ENCODE measurements around the gene TRERF1. TPM values are rescaled to one million over a fixed set of nuclear protein-coding genes. Genes with fewer than 3 reads are reported as not detected.

Gene TRERF1
- total RNA-seq, 4 donors from 2014 or later = 6.9 to 12.1 (median 8.8) TPM

DNA sequence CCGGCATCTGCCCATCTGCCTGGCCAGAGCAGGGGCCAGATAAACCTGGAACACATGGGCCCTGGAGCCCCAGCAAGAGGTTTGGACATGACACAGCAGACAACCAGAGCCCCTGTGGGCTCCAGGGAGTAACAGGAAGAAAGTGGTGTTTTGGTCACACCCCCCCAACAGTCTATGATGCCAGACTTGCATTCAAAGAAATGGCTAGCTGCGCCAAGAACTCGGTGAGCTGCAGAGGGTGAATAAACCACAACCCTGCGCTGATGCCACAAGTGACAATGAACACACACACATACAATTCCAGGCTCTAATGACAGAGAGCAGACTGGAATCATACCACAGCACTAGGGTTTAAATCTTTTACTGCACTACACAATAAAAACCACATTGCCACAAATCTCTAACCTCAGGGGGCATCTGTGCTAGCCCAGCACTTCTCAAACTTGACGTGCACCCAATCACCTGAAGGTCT is 34.0 kb downstream of the TRERF1 start:
- DNase-seq (ENCODE audit: low spot score in 2 of 2) = peak in 1 of 2 donors; percentile 84
- 61 to 66% methylated on average over 5 of the region's 5 CpGs for WGBS, 2 donors
- intact Hi-C loops (cut with DNase I; ENCODE audit: low total_unique reads) = no loop called here
- no peak overlapping the region for H3K4me3 ChIP-seq (ENCODE audit: low read depth, poor library complexity, severe bottlenecking)
- TF ChIP-seq POLR2A (IDR thresholded peaks at IDR 0.05) (no peak), CTCF (IDR thresholded peaks at IDR 0.05) (no peak)

DNA sequence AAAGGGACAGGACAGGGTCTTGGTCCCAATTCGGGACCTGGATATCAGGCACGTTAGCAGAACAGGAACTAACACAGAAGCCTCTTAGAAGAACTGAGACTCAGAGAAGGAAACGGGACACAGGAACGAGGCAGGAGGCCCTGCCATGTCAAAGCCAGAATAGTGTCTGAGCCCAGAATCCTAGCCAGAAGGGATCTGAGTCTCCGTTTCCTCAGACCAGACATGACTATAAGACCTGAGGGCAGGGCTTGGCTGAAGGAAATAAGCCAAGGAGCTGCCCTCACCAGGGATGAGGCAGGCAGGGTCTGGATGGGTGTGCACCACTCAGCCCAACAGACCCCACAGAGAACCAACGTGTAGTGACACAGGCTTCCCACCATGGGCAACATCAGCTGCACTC is 40.3 kb downstream of the TRERF1 start:
- intact Hi-C loops (cut with DNase I; ENCODE audit: low total_unique reads) = no loop called here
- TF ChIP-seq POLR2A (IDR thresholded peaks at IDR 0.05) (no peak), CTCF (IDR thresholded peaks at IDR 0.05) (no peak)
- 37 to 54% methylated on average over 6 of the region's 6 CpGs for WGBS, 2 donors

DNA sequence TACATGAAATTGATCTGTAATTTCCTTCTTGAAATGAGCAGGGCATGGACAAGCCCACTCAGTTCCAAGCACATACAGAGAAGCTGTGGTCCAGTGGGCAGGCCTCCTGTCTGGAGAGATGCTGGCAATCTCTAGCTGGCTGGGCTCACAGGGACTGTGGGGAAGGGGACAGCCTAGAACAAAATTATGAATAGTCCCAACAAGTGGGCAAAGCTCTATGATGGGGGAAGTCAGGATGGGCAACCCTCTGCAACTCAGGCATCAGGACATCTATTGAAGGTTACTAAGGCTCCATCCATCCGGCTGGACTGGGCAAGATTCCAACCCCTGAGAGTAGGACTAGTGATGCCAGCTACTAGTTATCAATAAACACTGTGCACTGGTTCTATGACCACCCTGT is 40.9 kb downstream of the TRERF1 start:
- intact Hi-C loops (cut with DNase I; ENCODE audit: low total_unique reads) = no loop called here
- whole genome bisulfite sequencing, 2 donors = 69 to 100% methylated on average over 1 of the region's 1 CpG
- H3K4me3 ChIP-seq (ENCODE audit: low read depth, poor library complexity, severe bottlenecking) = no peak overlapping the region
- DNase-seq (ENCODE audit: low spot score in 2 of 2) = peak in 1 of 2 donors; percentile 78
- no peak for TF ChIP-seq CTCF (IDR thresholded peaks at IDR 0.05)
- TF ChIP-seq POLR2A (IDR thresholded peaks at IDR 0.05) = no peak

More for the DNA sequence above, 40.3 kb downstream of the TRERF1 start:
- DNase-seq (ENCODE audit: low spot score in 2 of 2) = peak in 1 of 2 donors; percentile 49
- no peak overlapping the region for H3K4me3 ChIP-seq (ENCODE audit: low read depth, poor library complexity, severe bottlenecking)

DNA sequence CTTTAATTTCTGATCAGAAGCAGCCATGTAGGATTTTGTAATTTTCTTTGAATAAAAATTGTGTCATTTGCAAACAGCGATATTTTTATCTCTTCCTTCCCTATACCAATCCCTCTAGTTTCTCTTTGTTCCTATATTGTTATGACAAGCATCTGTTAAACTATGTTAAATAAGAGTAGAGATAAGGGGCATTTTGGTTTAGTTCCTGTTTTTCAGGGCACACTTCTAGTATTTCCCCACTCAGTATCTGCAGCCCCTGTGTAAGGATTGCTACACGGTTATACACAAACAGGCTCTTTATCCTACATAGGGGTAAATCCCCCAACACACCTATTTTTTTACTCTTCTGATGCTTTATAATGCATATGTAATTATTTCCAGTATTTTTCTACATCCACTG is 42.1 kb downstream of the TRERF1 start:
- WGBS, 2 donors = 69 to 80% methylated on average over 2 of the region's 2 CpGs
- no peak overlapping the region for H3K4me3 ChIP-seq (ENCODE audit: low read depth, poor library complexity, severe bottlenecking)
- TF ChIP-seq POLR2A (IDR thresholded peaks at IDR 0.05) (no peak), CTCF (IDR thresholded peaks at IDR 0.05) (no peak)
- DNase-seq (ENCODE audit: low spot score in 2 of 2) = no peak
- intact Hi-C loops (cut with DNase I; ENCODE audit: low total_unique reads) = no loop called here

DNA sequence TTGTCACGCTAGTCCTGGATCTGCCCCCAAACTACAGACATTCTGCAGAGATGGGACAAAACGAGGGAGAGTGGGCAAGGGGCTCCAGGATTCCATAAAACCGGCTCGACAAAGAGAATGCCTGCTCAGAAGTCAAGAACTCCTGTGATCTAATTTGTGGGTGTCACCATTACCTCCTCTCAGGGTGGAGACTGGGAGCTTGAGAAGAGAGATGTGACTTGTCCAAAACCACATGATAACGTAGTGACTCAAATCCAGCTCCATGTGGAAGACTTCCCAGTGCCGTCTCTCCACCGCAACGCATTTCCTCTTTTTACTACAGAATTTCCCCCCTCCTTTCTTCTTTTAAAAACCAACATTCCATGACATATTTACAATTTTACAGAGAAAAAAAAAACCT is 44.3 kb downstream of the TRERF1 start:
- H3K4me3 ChIP-seq (ENCODE audit: low read depth, poor library complexity, severe bottlenecking) = no peak overlapping the region
- TF ChIP-seq CTCF (IDR thresholded peaks at IDR 0.05) (no peak), POLR2A (IDR thresholded peaks at IDR 0.05) (no peak)
- intact Hi-C loops (cut with DNase I; ENCODE audit: low total_unique reads) = no loop called here
- DNase-seq (ENCODE audit: low spot score in 2 of 2) = peak in 1 of 2 donors; percentile 82
- 31 to 41% methylated on average over 8 of the region's 8 CpGs for WGBS, 2 donors

All from lower leg skin (tissue), 4 donors.